Stimulated activated naive CD4-positive, alpha-beta T cell (primary cell): ENCODE measurements around the gene SMC3.

Experiments
- DNase-seq, 6 experiments: peaks; one replicate each; lab custom pipeline; 2025; lab: John Stamatoyannopoulos, UW

SMC3 gene

GRCh38 chr10:110546077-110546476 is 21.4 kb upstream of the SMC3 start:
- DNase-seq = no peak

- no peak for DNase-seq
Measured at GRCh38 chr10:110546499-110547110, 20.9 kb upstream of the SMC3 start.

- peak in 3 of 6 experiments; percentile 48 to 76 (median 73) for DNase-seq
Measured at GRCh38 chr10:110547139-110547761, 20.2 kb upstream of the SMC3 start.

GRCh38 chr10:110548002-110548401 is 19.5 kb upstream of the SMC3 start:
- DNase-seq = no peak

GRCh38 chr10:110549211-110549610 is 18.3 kb upstream of the SMC3 start:
- DNase-seq = no peak

GRCh38 chr10:110553905-110554304 is 13.6 kb upstream of the SMC3 start:
- no peak for DNase-seq

GRCh38 chr10:110556296-110556695 is 11.2 kb upstream of the SMC3 start:
- no peak for DNase-seq

GRCh38 chr10:110556969-110557601 is 10.4 kb upstream of the SMC3 start:
- peak; percentile 23 to 66 (median 46) for DNase-seq

- no peak for DNase-seq
Measured at GRCh38 chr10:110558041-110558440, 9.5 kb upstream of the SMC3 start.

GRCh38 chr10:110560012-110560411 is 7.5 kb upstream of the SMC3 start:
- DNase-seq = no peak

GRCh38 chr10:110561292-110561691 is 6.2 kb upstream of the SMC3 start:
- no peak for DNase-seq

- no peak for DNase-seq
Measured at GRCh38 chr10:110562348-110562747, 5.1 kb upstream of the SMC3 start.

- DNase-seq = no peak
Measured at GRCh38 chr10:110563132-110563531, 4.4 kb upstream of the SMC3 start.

- DNase-seq = no peak
Measured at GRCh38 chr10:110566472-110567200, 859 bp upstream of the SMC3 start.

GRCh38 chr10:110568055-110568735 is 700 bp downstream of the SMC3 start:
- peak in 5 of 6 experiments; percentile 37 to 79 (median 59) for DNase-seq

GRCh38 chr10:110569122-110569521 is 1.6 kb downstream of the SMC3 start:
- DNase-seq = no peak

GRCh38 chr10:110569736-110570135 is 2.2 kb downstream of the SMC3 start:
- no peak for DNase-seq

- DNase-seq = no peak
Measured at GRCh38 chr10:110571093-110571743, 3.7 kb downstream of the SMC3 start.

- DNase-seq = no peak
Measured at GRCh38 chr10:110572862-110573261, 5.4 kb downstream of the SMC3 start.

GRCh38 chr10:110574420-110574819 is 6.9 kb downstream of the SMC3 start:
- DNase-seq = no peak

GRCh38 chr10:110576220-110576619 is 8.7 kb downstream of the SMC3 start:
- no peak for DNase-seq

- no peak for DNase-seq
Measured at GRCh38 chr10:110577056-110577455, 9.6 kb downstream of the SMC3 start.
